Nephron progenitor cell (in vitro differentiated cells): ENCODE results near the gene SMAD3.

Source experiments
- DNase-seq: peaks from one replicate; pipeline ENCODE4 v3.0.0; 2021
- H3K27ac Mint-ChIP-seq: 2 replicates; pipeline ENCODE4 v1.8.0; 2021; ENCODE audit warnings: mild to moderate bottlenecking, moderate library complexity, mixed read lengths
- H3K27me3 Mint-ChIP-seq: 2 replicates; pipeline ENCODE4 v1.8.0; 2021; ENCODE audit warnings: mild to moderate bottlenecking, low read depth, mixed read lengths; ENCODE audit not compliant: poor library complexity
- H3K36me3 Mint-ChIP-seq: 2 replicates; pipeline ENCODE4 v1.8.0; 2021; ENCODE audit warnings: low read depth, mixed read lengths
- H3K4me1 Mint-ChIP-seq: 2 replicates; pipeline ENCODE4 v1.8.0; 2021; ENCODE audit warnings: mixed read lengths
- H3K4me3 Mint-ChIP-seq: 2 replicates; pipeline ENCODE4 v1.8.0; 2021; ENCODE audit warnings: mild to moderate bottlenecking, moderate library complexity, mixed read lengths
- H3K9me3 Mint-ChIP-seq: 2 replicates; pipeline ENCODE4 v1.8.0; 2021; ENCODE audit warnings: mild to moderate bottlenecking, moderate library complexity, mixed read lengths
- TF ChIP-seq, protein P1 (sequence below): fragments of 200-600 bp; sonication (generic); IDR thresholded peaks from 2 replicates; pipeline ENCODE4 v1.5.0; 2021; ENCODE audit warnings: antibody characterized with exemption

The SMAD3 gene

DNA sequence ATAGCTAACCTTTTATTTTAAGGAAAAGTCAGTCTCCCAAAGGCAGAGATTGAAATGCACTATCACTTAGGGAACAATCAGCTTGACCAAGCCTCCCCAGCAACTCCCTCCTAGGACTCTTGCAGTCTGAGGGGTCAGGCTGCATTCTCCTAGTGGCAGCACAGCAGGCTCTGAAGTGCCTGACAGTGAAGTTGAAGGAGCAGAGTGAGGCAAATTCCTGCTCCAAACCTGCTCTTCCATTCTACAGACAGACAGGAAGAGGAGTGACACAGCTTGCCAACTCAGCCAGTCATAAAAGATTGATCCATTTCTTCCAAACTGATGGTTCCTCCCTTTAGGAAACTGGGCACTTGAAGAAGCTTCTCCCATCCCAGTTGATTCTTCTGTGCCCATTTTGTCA, 43.9 kb upstream of the SMAD3 start:
- TF ChIP-seq, protein P1, sequence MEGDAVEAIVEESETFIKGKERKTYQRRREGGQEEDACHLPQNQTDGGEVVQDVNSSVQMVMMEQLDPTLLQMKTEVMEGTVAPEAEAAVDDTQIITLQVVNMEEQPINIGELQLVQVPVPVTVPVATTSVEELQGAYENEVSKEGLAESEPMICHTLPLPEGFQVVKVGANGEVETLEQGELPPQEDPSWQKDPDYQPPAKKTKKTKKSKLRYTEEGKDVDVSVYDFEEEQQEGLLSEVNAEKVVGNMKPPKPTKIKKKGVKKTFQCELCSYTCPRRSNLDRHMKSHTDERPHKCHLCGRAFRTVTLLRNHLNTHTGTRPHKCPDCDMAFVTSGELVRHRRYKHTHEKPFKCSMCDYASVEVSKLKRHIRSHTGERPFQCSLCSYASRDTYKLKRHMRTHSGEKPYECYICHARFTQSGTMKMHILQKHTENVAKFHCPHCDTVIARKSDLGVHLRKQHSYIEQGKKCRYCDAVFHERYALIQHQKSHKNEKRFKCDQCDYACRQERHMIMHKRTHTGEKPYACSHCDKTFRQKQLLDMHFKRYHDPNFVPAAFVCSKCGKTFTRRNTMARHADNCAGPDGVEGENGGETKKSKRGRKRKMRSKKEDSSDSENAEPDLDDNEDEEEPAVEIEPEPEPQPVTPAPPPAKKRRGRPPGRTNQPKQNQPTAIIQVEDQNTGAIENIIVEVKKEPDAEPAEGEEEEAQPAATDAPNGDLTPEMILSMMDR: no peak
- peaks cover 9% of the 10 kb centered on the region for H3K27me3 Mint-ChIP-seq
- no peak for DNase-seq
- no peak overlapping the region for H3K4me3 Mint-ChIP-seq
- no peaks in the 10 kb centered on the region for H3K9me3 Mint-ChIP-seq
- H3K4me1 Mint-ChIP-seq: peaks cover 30% of the 10 kb centered on the region
- no peaks in the 10 kb centered on the region for H3K36me3 Mint-ChIP-seq
- H3K27ac Mint-ChIP-seq: no peak overlapping the region

DNA sequence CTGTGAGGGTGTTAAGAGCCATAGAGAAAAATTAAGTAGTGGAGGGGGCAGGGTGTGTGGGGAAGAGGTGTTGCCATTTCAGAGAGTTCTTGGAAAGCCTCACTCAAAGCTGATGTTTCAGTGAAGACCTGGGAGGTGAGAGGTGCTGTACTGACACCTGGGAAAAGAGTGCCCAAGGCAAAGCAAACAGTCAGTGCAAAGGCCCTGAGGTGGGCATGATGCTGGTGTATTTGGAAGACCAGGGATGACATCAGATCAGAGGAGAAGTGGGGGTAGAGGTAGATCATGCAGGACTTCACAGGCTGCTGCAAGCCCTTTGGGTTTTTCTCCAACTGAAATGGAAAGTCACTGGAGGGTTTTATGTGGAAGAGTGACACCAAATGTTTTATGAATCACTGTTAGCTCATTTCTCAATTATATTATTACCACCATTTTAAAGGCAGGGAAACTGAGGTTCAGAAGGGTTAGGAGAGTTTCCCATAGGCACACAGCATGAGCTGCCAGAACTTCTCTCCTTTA, 42.8 kb upstream of the SMAD3 start:
- no peak for DNase-seq
- Mint-ChIP-seq H3K36me3 (no peaks in the 10 kb centered on the region), H3K4me1 (peaks cover 30% of the 10 kb centered on the region), H3K27me3 (peaks cover 9% of the 10 kb centered on the region), H3K4me3 (no peak overlapping the region), H3K9me3 (no peaks in the 10 kb centered on the region), H3K27ac (no peak overlapping the region)
- TF ChIP-seq, protein P1: no peak

DNA sequence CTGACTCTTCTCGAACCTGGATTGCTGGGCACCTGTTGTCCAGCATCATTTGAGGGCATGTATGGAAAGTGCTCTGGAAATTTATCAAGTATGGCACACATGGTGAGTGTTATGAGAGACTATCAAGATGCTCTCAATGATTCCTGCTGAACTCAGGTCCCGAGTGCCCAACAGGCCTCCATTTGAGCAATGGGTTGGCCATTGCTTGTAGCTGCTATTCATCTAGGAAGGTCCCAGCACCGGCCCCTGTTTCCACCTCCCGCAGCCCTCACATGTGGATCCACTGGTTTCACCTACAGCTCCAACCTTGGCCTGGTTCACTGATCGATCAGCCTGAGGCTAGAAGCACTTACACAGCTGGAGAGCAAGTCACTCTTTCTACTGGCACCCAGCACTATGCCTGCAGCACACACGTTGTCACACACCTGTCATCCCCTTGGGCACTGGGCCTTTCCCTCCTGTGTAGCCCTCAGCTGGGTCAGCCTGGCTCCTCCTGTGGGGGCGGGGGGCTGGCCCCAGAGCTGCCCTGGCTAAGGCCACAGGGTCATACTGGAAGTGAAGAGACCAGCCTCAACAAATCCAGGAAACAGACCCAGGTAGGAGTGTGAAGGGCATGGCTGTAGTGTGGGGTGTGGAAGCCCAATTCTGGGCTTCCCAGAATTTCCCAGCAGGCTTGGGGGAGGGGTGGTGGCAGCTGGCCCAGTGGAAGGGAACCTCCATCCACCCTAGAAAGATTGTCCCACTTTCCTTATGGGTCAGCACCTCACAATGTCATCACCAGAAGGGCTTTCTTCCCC, 41.7 kb upstream of the SMAD3 start:
- Mint-ChIP-seq H3K27me3 (peaks cover 9% of the 10 kb centered on the region), H3K4me1 (peaks cover 24% of the 10 kb centered on the region), H3K9me3 (no peaks in the 10 kb centered on the region), H3K4me3 (no peak overlapping the region), H3K36me3 (no peaks in the 10 kb centered on the region), H3K27ac (peak overlapping the region; percentile 43)
- DNase-seq: no peak
- TF ChIP-seq, protein P1: no peak

DNA sequence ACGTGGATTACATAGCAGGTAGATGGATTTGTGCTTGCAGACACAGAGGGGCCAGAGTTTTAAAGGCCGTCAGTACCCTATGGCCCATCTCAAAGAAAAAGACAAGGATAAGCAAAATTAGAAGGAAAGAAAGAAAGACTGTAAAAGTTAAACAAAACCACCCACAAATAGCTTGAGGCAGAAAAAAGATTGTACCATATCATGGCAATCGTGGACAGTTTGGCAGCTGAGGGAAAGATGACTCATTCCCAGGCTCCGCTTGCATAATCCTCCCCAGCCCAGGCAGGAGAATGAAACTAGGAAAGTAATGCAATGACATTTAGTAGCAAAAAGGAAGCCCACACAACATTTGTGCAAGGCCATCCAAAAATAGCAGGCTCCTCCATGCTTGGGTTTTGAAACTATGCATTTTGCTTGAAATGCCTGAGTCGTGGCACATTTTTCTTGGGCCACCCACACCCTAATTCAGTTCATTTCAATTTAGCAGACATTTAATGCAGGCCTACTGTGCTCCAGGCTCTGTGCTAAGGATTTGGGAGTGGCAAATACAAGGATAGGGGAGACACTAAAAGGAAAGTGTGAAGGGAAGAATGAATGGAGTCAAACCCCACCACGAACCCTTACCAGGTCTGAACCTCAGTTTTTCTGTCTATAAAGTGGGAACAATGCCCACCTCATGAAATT, 40.9 kb upstream of the SMAD3 start:
- Mint-ChIP-seq H3K36me3 (no peaks in the 10 kb centered on the region), H3K27ac (peak overlapping the region; percentile 43), H3K9me3 (no peaks in the 10 kb centered on the region), H3K4me3 (no peak overlapping the region), H3K27me3 (peaks cover 6% of the 10 kb centered on the region), H3K4me1 (peaks cover 24% of the 10 kb centered on the region)
- no peak for DNase-seq
- TF ChIP-seq, protein P1: no peak

DNA sequence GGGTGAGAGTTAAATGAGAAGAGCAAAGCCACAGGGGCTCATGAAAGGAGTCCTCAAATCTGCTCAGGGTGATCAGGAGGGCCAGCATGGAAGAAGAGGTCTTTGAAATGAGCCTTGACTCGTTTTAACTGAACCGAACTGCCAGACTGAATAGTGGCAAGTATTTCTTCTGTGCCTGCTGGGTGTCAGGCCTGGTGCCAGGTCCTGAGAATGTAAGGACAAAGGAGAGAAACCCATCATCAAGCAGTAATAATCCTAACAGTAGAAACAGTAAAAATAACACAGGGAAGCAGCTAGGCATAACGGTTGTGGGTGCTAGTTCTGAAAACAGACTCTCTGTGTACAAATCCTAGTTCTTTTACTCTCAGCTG, 40.4 kb upstream of the SMAD3 start:
- no peak overlapping the region for H3K27ac Mint-ChIP-seq
- DNase-seq: no peak
- H3K36me3 Mint-ChIP-seq: no peaks in the 10 kb centered on the region
- TF ChIP-seq, protein P1: no peak
- peaks cover 6% of the 10 kb centered on the region for H3K27me3 Mint-ChIP-seq
- H3K9me3 Mint-ChIP-seq: no peaks in the 10 kb centered on the region
- peaks cover 24% of the 10 kb centered on the region for H3K4me1 Mint-ChIP-seq
- H3K4me3 Mint-ChIP-seq: no peak overlapping the region
